H1 (cell line): ENCODE data around the gene TAF13. TPM values are rescaled to one million over a fixed set of nuclear protein-coding genes. Genes with fewer than 3 reads are reported as not detected.

Experiments
- CTCF ChIA-PET: fragments of 300-600 bp; sonication (Branson Sonifier 250); formaldehyde crosslinking; loops from one replicate; lab custom pipeline; 2021; ENCODE audit not compliant: partially characterized antibody; lab: Charles Lee
- POLR2A ChIA-PET: fragments of 300-600 bp; sonication (Branson Sonifier 250); formaldehyde crosslinking; loops from one replicate; lab custom pipeline; 2021; ENCODE audit warnings: inconsistent platforms; ENCODE audit not compliant: partially characterized antibody; lab: Charles Lee
- DNase-seq, 2 experiments: peaks; one replicate each; pipeline versions ENCODE4 v3.0.0 to v3.0.0-alpha.2; 2010 to 2022; ENCODE audit warnings: low spot score in 2 of 2, low read depth in 1 of 2, mixed read lengths in 1 of 2
- FAIRE-seq: peaks from 2 replicates; lab custom pipeline; 2011; peaks lifted over from hg19 to GRCh38; lab: Jason Lieb, UNC
- H2AFZ ChIP-seq: 2 replicates; pipeline ENCODE4 v1.8.1; 2012; ENCODE audit warnings: low read length, inconsistent platforms
- H2AK5ac ChIP-seq: 2 replicates; pipeline ENCODE4 v1.6.1; 2013; ENCODE audit warnings: low read depth, low read length
- H2BK120ac ChIP-seq: replicated peaks from 2 replicates; pipeline ENCODE3; 2013; ENCODE audit warnings: low read depth, low read length, inconsistent platforms
- H2BK12ac ChIP-seq: 2 replicates; pipeline ENCODE4 v1.6.1; 2013; ENCODE audit warnings: low read depth, low read length
- H2BK15ac ChIP-seq: 2 replicates; pipeline ENCODE4 v1.6.1; 2013; ENCODE audit warnings: low read length
- H2BK20ac ChIP-seq: 2 replicates; pipeline ENCODE4 v1.6.1; 2013; ENCODE audit warnings: low read length
- H2BK5ac ChIP-seq: 2 replicates; pipeline ENCODE4 v1.6.1; 2013; ENCODE audit warnings: low read depth, low read length
- H3K14ac ChIP-seq: 2 replicates; pipeline ENCODE4 v1.6.1; 2013; ENCODE audit warnings: inconsistent platforms; ENCODE audit not compliant: insufficient read length
- H3K18ac ChIP-seq: 2 replicates; pipeline ENCODE4 v1.6.1; 2013; ENCODE audit warnings: low read length; ENCODE audit errors: extremely low read depth
- H3K23ac ChIP-seq: 2 replicates; pipeline ENCODE4 v1.6.1; 2013; ENCODE audit warnings: inconsistent platforms; ENCODE audit not compliant: insufficient read length
- H3K23me2 ChIP-seq: 2 replicates; pipeline ENCODE4 v1.6.1; 2013; ENCODE audit warnings: low read depth, low read length
- H3K27ac ChIP-seq: 2 replicates; pipeline ENCODE4 v1.6.1; 2011; ENCODE audit warnings: low read depth, low read length, inconsistent platforms
- H3K27me3 ChIP-seq, 4 experiments: replicated peaks in 1 of 4; 1 replicate in 1 of 4; 2 replicates in 3 of 4; pipeline versions ENCODE4 v1.6.1 to v1.8.1; 2011 to 2013; ENCODE audit warnings: low read length in 3 of 4, mild to moderate bottlenecking in 3 of 4, inconsistent platforms in 2 of 4, mixed read lengths in 2 of 4, moderate library complexity in 1 of 4; ENCODE audit not compliant: control insufficient read depth in 3 of 4, insufficient read depth in 3 of 4; ENCODE audit errors: extremely low read depth in 1 of 4
- H3K36me3 ChIP-seq, 4 experiments: 2 replicates each; pipeline versions ENCODE4 v1.6.1 to v1.8.1; 2011 to 2013; ENCODE audit warnings: mild to moderate bottlenecking in 4 of 4, low read length in 3 of 4, moderate library complexity in 2 of 4, control low read depth in 1 of 4, inconsistent platforms in 1 of 4; ENCODE audit not compliant: insufficient read depth in 4 of 4, control insufficient read depth in 2 of 4
- H3K4ac ChIP-seq: replicated peaks from 2 replicates; pipeline ENCODE3; 2013; ENCODE audit warnings: low read length, low read depth, mixed read lengths, inconsistent platforms; ENCODE audit not compliant: insufficient read length
- H3K4me1 ChIP-seq, 4 experiments: replicated peaks in 1 of 4; 1 replicate in 1 of 4; 2 replicates in 3 of 4; pipeline versions ENCODE4 v1.6.1 to v1.8.1; 2011 to 2013; ENCODE audit warnings: low read length in 3 of 4, inconsistent platforms in 2 of 4, mixed read lengths in 1 of 4; ENCODE audit not compliant: insufficient read depth in 4 of 4, control insufficient read depth in 3 of 4
- H3K4me2 ChIP-seq, 2 experiments: 2 replicates each; pipeline versions ENCODE4 v1.6.1 to v1.8.1; 2011 to 2013; ENCODE audit warnings: low read depth in 2 of 2, low read length in 2 of 2, control low read depth in 1 of 2, inconsistent platforms in 1 of 2, mild to moderate bottlenecking in 1 of 2; ENCODE audit not compliant: insufficient read depth in 1 of 2
- H3K4me3 ChIP-seq, 4 experiments: fragments of 200-600, 300-600 bp in 1 of 4; sonication (generic), shearing (Covaris generic), sonication (Bioruptor Twin) in 1 of 4; 2 replicates each; pipeline versions ENCODE4 v1.5.1 to v1.8.1; 2011 to 2016; ENCODE audit warnings: low read length in 4 of 4, low read depth in 3 of 4, control low read depth in 2 of 4, inconsistent platforms in 2 of 4, mild to moderate bottlenecking in 2 of 4, mixed read lengths in 1 of 4, moderate library complexity in 1 of 4; ENCODE audit not compliant: insufficient read depth in 2 of 4; ENCODE audit errors: extremely low read depth in 1 of 4
- H3K56ac ChIP-seq: replicated peaks from 2 replicates; pipeline ENCODE3; 2013; ENCODE audit warnings: low read depth, mild to moderate bottlenecking, mixed read lengths, low read length, inconsistent platforms; ENCODE audit not compliant: insufficient read length
- H3K79me1 ChIP-seq: 2 replicates; pipeline ENCODE4 v1.6.1; 2013; ENCODE audit warnings: low read depth, low read length, control low read depth
- H3K79me2 ChIP-seq, 2 experiments: 2 replicates each; pipeline versions ENCODE4 v1.6.1 to v1.8.1; 2012 to 2013; ENCODE audit warnings: low read length in 2 of 2, mild to moderate bottlenecking in 2 of 2, inconsistent platforms in 1 of 2; ENCODE audit not compliant: insufficient read depth in 2 of 2, control insufficient read depth in 1 of 2
- H3K9ac ChIP-seq, 4 experiments: replicated peaks in 1 of 4; 1 replicate in 1 of 4; 2 replicates in 3 of 4; pipeline versions ENCODE4 v1.6.1 to v1.8.1; 2011 to 2013; ENCODE audit warnings: low read depth in 3 of 4, low read length in 3 of 4, control low read depth in 2 of 4, mild to moderate bottlenecking in 2 of 4, moderate library complexity in 2 of 4, inconsistent platforms in 1 of 4; ENCODE audit errors: extremely low read depth in 1 of 4
- H3K9me3 ChIP-seq, 2 experiments: 2 replicates each; pipeline versions ENCODE4 v1.6.1 to v1.8.1; 2012 to 2013; ENCODE audit warnings: mild to moderate bottlenecking in 2 of 2, moderate library complexity in 2 of 2, control low read depth in 1 of 2, inconsistent platforms in 1 of 2, low read depth in 1 of 2, low read length in 1 of 2, mixed read lengths in 1 of 2; ENCODE audit not compliant: insufficient read depth in 2 of 2
- H4K20me1 ChIP-seq, 2 experiments: replicated peaks in 1 of 2; 2 replicates each; pipeline versions ENCODE3 to v1.8.1; 2011 to 2013; ENCODE audit warnings: inconsistent platforms in 2 of 2, low read length in 2 of 2, mild to moderate bottlenecking in 1 of 2; ENCODE audit not compliant: insufficient read depth in 2 of 2, control insufficient read depth in 1 of 2
- H4K5ac ChIP-seq: 2 replicates; pipeline ENCODE4 v1.6.1; 2013; ENCODE audit warnings: low read length, low read depth, mixed read lengths, inconsistent platforms; ENCODE audit not compliant: insufficient read length
- H4K8ac ChIP-seq: 2 replicates; pipeline ENCODE4 v1.8.0; 2013; ENCODE audit warnings: mild to moderate bottlenecking, moderate library complexity, low read length, inconsistent platforms; ENCODE audit not compliant: insufficient read depth; ENCODE audit errors: extremely low read depth
- H4K91ac ChIP-seq: replicated peaks from 2 replicates; pipeline ENCODE3; 2013; ENCODE audit warnings: low read length, mixed read lengths, inconsistent platforms; ENCODE audit not compliant: insufficient read length
- HDAC6 ChIP-seq: IDR thresholded peaks from one replicate; pipeline ENCODE4 v1.7.1; 2012; ENCODE audit warnings: low read depth, mild to moderate bottlenecking, inconsistent platforms, low read length, moderate library complexity
- NANOG ChIP-seq: IDR thresholded peaks from 2 replicates; pipeline ENCODE4 v1.6.1; 2011; ENCODE audit warnings: low read length, low read depth, mild to moderate bottlenecking, inconsistent platforms; ENCODE audit not compliant: insufficient read depth, poor library complexity, severe bottlenecking
- SIRT6 ChIP-seq: IDR thresholded peaks from one replicate; pipeline ENCODE4 v1.7.1; 2012; ENCODE audit warnings: low read length, inconsistent platforms
- SUZ12 ChIP-seq: fragments of 200-600 bp; sonication (generic); IDR thresholded peaks from 2 replicates; pipeline ENCODE4 v1.6.1; 2012; ENCODE audit warnings: mild to moderate bottlenecking, inconsistent platforms, low read length, moderate library complexity, mixed read lengths
- TCF12 ChIP-seq: IDR thresholded peaks from 2 replicates; pipeline ENCODE4 v1.6.1; 2011; ENCODE audit warnings: low read depth, mild to moderate bottlenecking, low read length
- YY1 ChIP-seq: IDR thresholded peaks from 2 replicates; pipeline ENCODE4 v1.6.1; 2011; ENCODE audit warnings: low read depth, mild to moderate bottlenecking, low read length
- WGBS, 2 experiments: shearing (Covaris generic) in 1 of 2; methylation state at CpG; one replicate each; pipeline versions ENCODE4 v1.1.6 to v1.1.7; 2013 to 2015; ENCODE audit warnings: low lambda C conversion rate in 2 of 2, mixed read lengths in 2 of 2, inconsistent platforms in 1 of 2, low coverage in 1 of 2, missing lambda C conversion rate in 1 of 2; ENCODE audit not compliant: insufficient replicate concordance in 2 of 2, insufficient coverage in 1 of 2, insufficient read length in 1 of 2; ENCODE audit errors: extremely low coverage in 1 of 2, missing lambda C conversion rate in 1 of 2; 5-methylcytosine and 5-hydroxymethylcytosine counted together
- polyA plus RNA-seq, 7 experiments: library from polyadenylated mRNA; depleted of rRNA in 3 of 7; stranded (reverse) in 5 of 7; unstranded in 2 of 7; fragments of >200 nt in 5 of 7; fragments of 200-250 nt in 2 of 7; gene quantifications; 1 replicate in 5 of 7; 2 replicates in 1 of 7; 4 replicates in 1 of 7; pipeline versions ENCODE4 v1.2.1 to v1.2.3, GENCODE V29; 2011 to 2013; ENCODE audit warnings: missing spikeins in 2 of 7, mixed read lengths in 2 of 7
- total RNA-seq: library from RNA; stranded (reverse); fragmentation: NEBNext Ultra II Directional; extraction: Animal tissue kit (Norgen Biotek cat#: 25700); gene quantifications from 2 replicates; pipeline ENCODE4 v1.2.1, GENCODE V29; 2021

TAF13 gene
- total and polyA plus RNA-seq, 2 of the 8 experiments (the other 6 are each of a cell fraction or from before 2014, with no cell fraction given), result 13.1 to 41.7 TPM

- no peak overlapping the region for H3K4me3 ChIP-seq
- DNase-seq, result no peak
- H3K79me2 ChIP-seq, result peaks cover 0 to 14% of the 10 kb centered on the region in 2 experiments; a peak in 3 of 4 replicates
- H4K91ac ChIP-seq, result no peak overlapping the region
- no peak overlapping the region for H3K14ac ChIP-seq
- H3K23me2 ChIP-seq, result no peaks in the 10 kb centered on the region; the same call in 1 of the 2 replicates
- H2BK120ac ChIP-seq, result no peak overlapping the region
- no peak overlapping the region for H3K4ac ChIP-seq
- no peaks in the 10 kb centered on the region for H3K79me1 ChIP-seq
- no peak for FAIRE-seq
- H3K9ac ChIP-seq, result no peak overlapping the region
- peaks cover 0 to 6% of the 10 kb centered on the region in 2 experiments; a peak in 1 of 4 replicates for H3K9me3 ChIP-seq
- H2BK5ac ChIP-seq, result no peak overlapping the region
- H3K4me1 ChIP-seq, result peaks cover 0 to 4% (median 1%) of the 10 kb centered on the region in 4 experiments; a peak in 4 of 7 replicates
- H4K20me1 ChIP-seq, result no peaks in the 10 kb centered on the region
- 0 out of 2 replicates have a peak overlapping the region, but pooled peaks have one; percentile 64 for H2AFZ ChIP-seq
- H2BK15ac ChIP-seq, result no peak overlapping the region
- no peak overlapping the region for H3K27ac ChIP-seq
- no peak overlapping the region for H2BK20ac ChIP-seq
- ChIA-PET CTCF (interaction anchor here (0.6 kb wide), 1 partner anchor 68 kb away, joined by 3 read pairs; no protein-coding TSS in a partner anchor), POLR2A (interaction anchor here (1.3 to 5.5 kb wide), 2 partner anchors 11 to 22 kb away, joined by 4 to 34 read pairs; no protein-coding TSS in a partner anchor)
- H3K56ac ChIP-seq, result no peak overlapping the region
- no peak overlapping the region for H3K23ac ChIP-seq
- no peak for TF ChIP-seq SUZ12
- no peak for TF ChIP-seq YY1
- TF ChIP-seq NANOG, result no peak
- no peak for TF ChIP-seq SIRT6
- no peak for TF ChIP-seq HDAC6
- TF ChIP-seq TCF12, result no peak
- no peak overlapping the region for H3K4me2 ChIP-seq
- no peak overlapping the region for H4K8ac ChIP-seq
- H2BK12ac ChIP-seq, result no peak overlapping the region; the same call in 1 of the 2 replicates
- no peak overlapping the region for H2AK5ac ChIP-seq
- no peak overlapping the region for H4K5ac ChIP-seq
- no peak overlapping the region for H3K18ac ChIP-seq
- H3K27me3 ChIP-seq, result no peaks in the 10 kb centered on the region
- WGBS, 2 experiments, result 86% methylated on average over 1 of the region's 1 CpG; no CpG with 5 or more reads in 1 of the 2 experiments
- peaks cover 0 to 6% (median 0%) of the 10 kb centered on the region in 4 experiments; a peak in 2 of 8 replicates for H3K36me3 ChIP-seq
Measured at GRCh38 chr1:109078317-109078716, 2.5 kb upstream of the TAF13 start.
